Brain pericyte (primary cell): ENCODE data around the gene EPB41L4A.

ENCODE experiments used
- DNase-seq: peaks from one replicate; pipeline ENCODE4 v3.0.0-alpha.2; 2012; ENCODE audit warnings: low read depth, low spot score

Gene EPB41L4A

GRCh38 chr5:112312295-112313275 lies 106.5 kb downstream of the EPB41L4A start:
- DNase-seq, result no peak

- no peak for DNase-seq
Observed at GRCh38 chr5:112310746-112311145, 108.3 kb downstream of the EPB41L4A start.

- DNase-seq, result no peak
Observed at GRCh38 chr5:112308608-112309007, 110.5 kb downstream of the EPB41L4A start.

- DNase-seq, result no peak
Observed at GRCh38 chr5:112306956-112307355, 112.1 kb downstream of the EPB41L4A start.

- no peak for DNase-seq
Observed at GRCh38 chr5:112304743-112305142, 114.3 kb downstream of the EPB41L4A start.

GRCh38 chr5:112303685-112304084 lies 115.4 kb downstream of the EPB41L4A start:
- DNase-seq, result no peak

- no peak for DNase-seq
Observed at GRCh38 chr5:112294126-112294525, 125.0 kb downstream of the EPB41L4A start.

GRCh38 chr5:112293587-112293986 lies 125.5 kb downstream of the EPB41L4A start:
- no peak for DNase-seq

- DNase-seq, result no peak
Observed at GRCh38 chr5:112290691-112291090, 128.4 kb downstream of the EPB41L4A start.

- DNase-seq, result no peak
Observed at GRCh38 chr5:112289465-112289864, 129.6 kb downstream of the EPB41L4A start.

- DNase-seq, result no peak
Observed at GRCh38 chr5:112283943-112284929, 134.8 kb downstream of the EPB41L4A start.

GRCh38 chr5:112283034-112283582 lies 136.0 kb downstream of the EPB41L4A start:
- DNase-seq, result no peak

GRCh38 chr5:112279082-112279481 lies 140.0 kb downstream of the EPB41L4A start:
- no peak for DNase-seq

GRCh38 chr5:112276991-112277390 lies 142.1 kb downstream of the EPB41L4A start:
- DNase-seq, result no peak

GRCh38 chr5:112275671-112276070 lies 143.4 kb downstream of the EPB41L4A start:
- no peak for DNase-seq

GRCh38 chr5:112270299-112271293 lies 148.5 kb downstream of the EPB41L4A start:
- no peak for DNase-seq

- DNase-seq, result no peak
Observed at GRCh38 chr5:112267231-112267630, 151.8 kb downstream of the EPB41L4A start.

- no peak for DNase-seq
Observed at GRCh38 chr5:112264666-112265065, 154.4 kb downstream of the EPB41L4A start.

- no peak for DNase-seq
Observed at GRCh38 chr5:112264151-112264550, 154.9 kb downstream of the EPB41L4A start.

GRCh38 chr5:112263469-112263868 lies 155.6 kb downstream of the EPB41L4A start:
- DNase-seq, result no peak

GRCh38 chr5:112258571-112258970 lies 160.5 kb downstream of the EPB41L4A start:
- DNase-seq, result no peak
